Colonic mucosa (tissue), 4 donors: ENCODE measurements around the gene DSCAML1. TPM values are rescaled to one million over a fixed set of nuclear protein-coding genes. Genes with fewer than 3 reads are reported as not detected.

Experiments
- DNase-seq: peaks from one replicate; pipeline ENCODE4 v3.0.0-alpha.2; 2020
- H3K27ac ChIP-seq: fragments of 200-600 bp; one replicate; pipeline ENCODE4 v1.8.0; 2021
- H3K27me3 ChIP-seq: fragments of 200-600 bp; one replicate; pipeline ENCODE4 v1.8.0; 2021
- H3K36me3 ChIP-seq: fragments of 200-600 bp; one replicate; pipeline ENCODE4 v1.8.0; 2021
- H3K4me1 ChIP-seq: fragments of 200-600 bp; one replicate; pipeline ENCODE4 v1.8.0; 2021; ENCODE audit warnings: mild to moderate bottlenecking
- H3K4me3 ChIP-seq: fragments of 200-600 bp; one replicate; pipeline ENCODE4 v1.8.0; 2021
- H3K9ac ChIP-seq, 2 donors: one replicate each; pipeline ENCODE4 v1.7.0; 2013; ENCODE audit warnings: control low read depth in 2 of 2, low read depth in 2 of 2, low read length in 2 of 2
- H3K9me3 ChIP-seq: fragments of 200-600 bp; one replicate; pipeline ENCODE4 v1.8.0; 2021
- CTCF ChIP-seq: fragments of 200-600 bp; IDR thresholded peaks from one replicate; pipeline ENCODE4 v1.8.0; 2022; ENCODE audit warnings: antibody characterized with exemption, mild to moderate bottlenecking
- intact Hi-C: fragments of 100-400 bp; cut with DNase I; formaldehyde crosslinking; loops from one replicate; pipeline ENCODE4 v1.14.1; 2022
- total RNA-seq, 2 donors: library from RNA; stranded (reverse); fragmentation: NEBNext Ultra II Directional in 1 of 2; extraction: Animal tissue kit (Norgen Biotek cat#: 25700) in 1 of 2; gene quantifications; one replicate each; pipeline ENCODE4 v1.2.1, GENCODE V29; 2021
- donor health status: healthy.
- donor health status: DM: no; HTN: no; CAD: no.
- donor health status: DM: no; HTN: no; CAD: no.

DSCAML1 gene
- total RNA-seq, 2 donors from 2014 or later, result 1.2 to 4.3 TPM

DNA sequence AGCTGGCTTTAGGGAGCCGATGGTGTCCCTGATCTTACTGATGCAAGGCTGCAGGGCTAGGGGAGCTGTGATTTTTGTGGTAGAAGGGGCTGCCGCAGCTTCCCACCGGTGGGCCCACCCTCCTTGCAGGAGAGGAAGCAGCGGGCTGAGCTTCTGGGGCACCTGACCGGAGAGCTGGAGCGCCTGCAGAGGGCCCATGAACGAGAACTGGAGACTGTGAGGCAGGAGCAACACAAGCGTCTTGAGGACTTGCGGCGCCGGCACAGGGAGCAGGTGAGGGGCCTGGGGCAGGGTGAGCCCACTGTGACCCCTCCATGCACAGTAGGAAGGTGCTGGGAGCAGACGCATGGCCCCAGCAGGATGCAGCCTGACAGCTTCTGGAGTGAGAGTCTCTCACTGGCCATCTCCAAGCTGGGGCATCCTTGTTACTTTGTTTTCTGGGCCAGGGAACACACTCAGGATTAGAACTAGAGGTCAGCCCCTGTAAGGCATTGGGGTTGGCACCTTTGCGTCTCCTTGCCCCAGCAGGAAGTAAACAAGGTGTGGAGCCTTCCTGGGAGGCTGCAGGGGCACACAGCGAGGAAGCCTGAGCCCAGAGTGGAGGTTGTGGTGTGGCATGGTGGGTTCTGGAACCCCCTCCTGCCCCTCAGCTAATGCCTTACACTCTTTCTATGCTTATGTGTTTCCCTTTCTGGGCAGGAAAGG is 402.6 kb downstream of the DSCAML1 start:
- no peaks in the 10 kb centered on the region for H3K27me3 ChIP-seq
- no peaks in the 10 kb centered on the region for H3K36me3 ChIP-seq
- intact Hi-C loops, result no loop called here
- no peaks in the 10 kb centered on the region for H3K9me3 ChIP-seq
- TF ChIP-seq CTCF, result no peak
- no peak for DNase-seq
- no peak overlapping the region for H3K9ac ChIP-seq
- no peak overlapping the region for H3K4me3 ChIP-seq
- H3K27ac ChIP-seq, result no peak overlapping the region
- H3K4me1 ChIP-seq, result no peaks in the 10 kb centered on the region

- H3K4me3 ChIP-seq, result no peak overlapping the region
- no peaks in the 10 kb centered on the region for H3K9me3 ChIP-seq
- TF ChIP-seq CTCF, result no peak
- H3K4me1 ChIP-seq, result no peaks in the 10 kb centered on the region
- H3K9ac ChIP-seq, result no peak overlapping the region
- DNase-seq, result no peak
- no peaks in the 10 kb centered on the region for H3K36me3 ChIP-seq
- no peak overlapping the region for H3K27ac ChIP-seq
- intact Hi-C loops, result no loop called here
- H3K27me3 ChIP-seq, result no peaks in the 10 kb centered on the region
Measured at GRCh38 chr11:117392979-117393378, 404.0 kb downstream of the DSCAML1 start.

DNA sequence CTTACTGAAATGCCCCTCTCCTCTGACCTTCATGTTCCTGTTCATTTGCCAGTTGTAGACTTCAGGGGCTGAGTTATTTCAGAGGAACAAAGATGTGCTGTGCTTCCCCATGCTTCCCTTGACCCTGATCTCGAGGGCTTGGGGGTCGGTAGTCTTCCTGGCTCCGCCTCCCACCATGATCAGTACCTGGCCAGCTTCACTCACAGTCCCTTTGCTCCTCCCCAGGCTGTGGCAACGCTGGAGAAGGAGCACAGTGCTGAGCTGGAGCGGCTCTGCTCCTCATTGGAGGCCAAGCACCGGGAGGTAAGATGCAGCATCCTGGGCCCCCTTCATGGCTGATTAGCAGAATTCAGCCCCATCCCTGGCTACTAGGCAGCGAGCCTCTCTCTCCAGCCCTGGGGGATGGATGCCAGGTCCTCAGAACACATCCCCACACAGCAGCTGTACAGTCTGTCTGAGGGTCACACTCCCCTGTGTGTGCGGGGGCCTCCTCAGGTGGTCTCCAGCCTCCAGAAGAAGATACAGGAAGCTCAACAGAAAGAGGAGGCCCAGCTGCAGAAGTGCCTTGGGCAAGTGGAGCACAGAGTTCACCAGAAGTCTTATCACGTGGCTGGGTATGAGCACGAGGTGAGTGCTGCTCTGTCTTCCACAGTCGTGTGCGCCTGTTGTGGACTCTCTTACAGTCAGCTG is 404.9 kb downstream of the DSCAML1 start:
- no peaks in the 10 kb centered on the region for H3K27me3 ChIP-seq
- H3K9me3 ChIP-seq, result no peaks in the 10 kb centered on the region
- intact Hi-C loops, result no loop called here
- no peak overlapping the region for H3K27ac ChIP-seq
- H3K36me3 ChIP-seq, result no peaks in the 10 kb centered on the region
- no peak overlapping the region for H3K4me3 ChIP-seq
- H3K9ac ChIP-seq, result no peak overlapping the region
- no peaks in the 10 kb centered on the region for H3K4me1 ChIP-seq
- DNase-seq, result no peak
- no peak for TF ChIP-seq CTCF

GRCh38 chr11:117391181-117391580 is 405.8 kb downstream of the DSCAML1 start:
- H3K27ac ChIP-seq, result no peak overlapping the region
- intact Hi-C loops, result no loop called here
- H3K36me3 ChIP-seq, result no peaks in the 10 kb centered on the region
- no peak for DNase-seq
- no peaks in the 10 kb centered on the region for H3K27me3 ChIP-seq
- H3K9ac ChIP-seq, result no peak overlapping the region
- H3K4me3 ChIP-seq, result no peak overlapping the region
- H3K9me3 ChIP-seq, result no peaks in the 10 kb centered on the region
- TF ChIP-seq CTCF, result no peak
- H3K4me1 ChIP-seq, result no peaks in the 10 kb centered on the region

GRCh38 chr11:117390743-117391142 is 406.3 kb downstream of the DSCAML1 start:
- H3K27ac ChIP-seq, result no peak overlapping the region
- no peaks in the 10 kb centered on the region for H3K27me3 ChIP-seq
- no peak overlapping the region for H3K9ac ChIP-seq
- no peaks in the 10 kb centered on the region for H3K36me3 ChIP-seq
- no peak for DNase-seq
- intact Hi-C loops, result no loop called here
- no peaks in the 10 kb centered on the region for H3K4me1 ChIP-seq
- no peak overlapping the region for H3K4me3 ChIP-seq
- no peak for TF ChIP-seq CTCF
- H3K9me3 ChIP-seq, result no peaks in the 10 kb centered on the region
